Measurements from ENCODE around the gene MEX3D.

The MEX3D gene

GRCh38 chr19:1593501-1593772 lies 25.3 kb upstream of the MEX3D start:
- no peak for DNase-seq (ENCODE audit: low read depth)

- DNase-seq (ENCODE audit: low read depth): peak; percentile 44
Measured at GRCh38 chr19:1592755-1593500, 24.8 kb upstream of the MEX3D start, which contains the start of gene MBD3. MBD3 (minus strand) TSS chr19:1592865; CDS start chr19:1592631, 234 bp downstream.

GRCh38 chr19:1592024-1592754 lies 24.1 kb upstream of the MEX3D start:
- DNase-seq (ENCODE audit: low read depth): peak; percentile 28

- DNase-seq (ENCODE audit: low read depth): no peak
Measured at GRCh38 chr19:1591421-1592023, 23.4 kb upstream of the MEX3D start.

GRCh38 chr19:1590641-1591397 lies 22.7 kb upstream of the MEX3D start:
- DNase-seq (ENCODE audit: low read depth): no peak

- no peak for DNase-seq (ENCODE audit: low read depth)
Measured at GRCh38 chr19:1587872-1588271, 19.7 kb upstream of the MEX3D start.

- DNase-seq (ENCODE audit: low read depth): no peak
Measured at GRCh38 chr19:1585243-1585580, 17.1 kb upstream of the MEX3D start.

GRCh38 chr19:1584500-1585242 lies 16.5 kb upstream of the MEX3D start:
- no peak for DNase-seq (ENCODE audit: low read depth)

GRCh38 chr19:1582201-1582600 lies 14.1 kb upstream of the MEX3D start:
- no peak for DNase-seq (ENCODE audit: low read depth)

GRCh38 chr19:1580957-1581356 lies 12.8 kb upstream of the MEX3D start:
- no peak for DNase-seq (ENCODE audit: low read depth)

- no peak for DNase-seq (ENCODE audit: low read depth)
Measured at GRCh38 chr19:1580382-1580781, 12.3 kb upstream of the MEX3D start.

- DNase-seq (ENCODE audit: low read depth): no peak
Measured at GRCh38 chr19:1579222-1579621, 11.1 kb upstream of the MEX3D start.

- no peak for DNase-seq (ENCODE audit: low read depth)
Measured at GRCh38 chr19:1577929-1578618, 9.9 kb upstream of the MEX3D start.

- DNase-seq (ENCODE audit: low read depth): no peak
Measured at GRCh38 chr19:1577090-1577928, 9.2 kb upstream of the MEX3D start.

- DNase-seq (ENCODE audit: low read depth): no peak
Measured at GRCh38 chr19:1576242-1577089, 8.3 kb upstream of the MEX3D start.

- DNase-seq (ENCODE audit: low read depth): no peak
Measured at GRCh38 chr19:1575323-1576241, 7.5 kb upstream of the MEX3D start.

- DNase-seq (ENCODE audit: low read depth): no peak
Measured at GRCh38 chr19:1574354-1575136, 6.4 kb upstream of the MEX3D start.

- no peak for DNase-seq (ENCODE audit: low read depth)
Measured at GRCh38 chr19:1572795-1573194, 4.7 kb upstream of the MEX3D start.

Measured in GM04503 (cell line).